Iris pigment epithelial cell (primary cell): Measurements from ENCODE around the gene PGGHG.
"Not testable (repeated sequence)": the region's sequence is repeated elsewhere in the genome, so short reads cannot be mapped to it uniquely, and the experiment has no call there.

ENCODE experiments used
- DNase-seq: peaks from one replicate; pipeline ENCODE4 v3.0.0-alpha.2; 2011; ENCODE audit warnings: low read depth

PGGHG gene

DNA sequence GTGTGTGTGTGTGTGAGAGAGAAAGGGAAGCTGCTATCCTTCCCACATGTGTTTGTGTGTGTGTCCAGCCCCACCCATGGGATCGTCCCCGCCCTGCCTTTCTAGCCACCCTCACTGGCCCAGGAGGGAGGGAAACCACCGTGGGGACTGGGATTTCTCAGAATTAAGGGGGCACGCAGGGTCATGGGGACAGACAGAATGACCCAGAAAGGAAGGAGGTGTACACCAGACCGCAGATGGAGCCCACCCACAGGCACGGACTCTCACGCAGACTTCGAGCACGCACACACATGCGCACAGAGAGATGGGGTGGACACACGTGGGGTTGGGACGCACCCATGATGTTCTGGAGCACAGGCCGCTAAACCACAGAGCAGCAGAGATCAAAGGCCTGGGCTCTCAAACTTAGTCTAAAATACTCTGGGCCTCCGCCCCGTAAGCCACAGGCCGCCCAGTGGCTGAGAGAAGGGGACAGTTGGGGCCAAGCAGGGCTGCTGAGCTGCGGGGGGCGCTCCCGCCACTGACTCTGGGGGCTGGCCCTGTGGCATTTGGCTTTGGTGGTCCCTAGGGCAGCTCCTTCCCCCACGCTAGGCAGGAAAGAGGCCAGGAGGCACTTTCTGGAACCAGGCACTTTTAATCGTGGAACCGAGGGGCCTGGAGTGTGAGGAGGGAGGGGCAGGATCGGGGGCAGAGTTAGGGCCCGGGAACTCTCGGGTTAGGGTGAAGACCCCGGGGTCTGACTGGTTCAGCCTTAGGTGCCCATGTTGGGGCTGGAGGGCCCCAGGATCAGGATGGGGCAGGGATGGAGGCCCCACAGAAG, 8.9 kb downstream of the PGGHG start:
- DNase-seq = no peak

DNA sequence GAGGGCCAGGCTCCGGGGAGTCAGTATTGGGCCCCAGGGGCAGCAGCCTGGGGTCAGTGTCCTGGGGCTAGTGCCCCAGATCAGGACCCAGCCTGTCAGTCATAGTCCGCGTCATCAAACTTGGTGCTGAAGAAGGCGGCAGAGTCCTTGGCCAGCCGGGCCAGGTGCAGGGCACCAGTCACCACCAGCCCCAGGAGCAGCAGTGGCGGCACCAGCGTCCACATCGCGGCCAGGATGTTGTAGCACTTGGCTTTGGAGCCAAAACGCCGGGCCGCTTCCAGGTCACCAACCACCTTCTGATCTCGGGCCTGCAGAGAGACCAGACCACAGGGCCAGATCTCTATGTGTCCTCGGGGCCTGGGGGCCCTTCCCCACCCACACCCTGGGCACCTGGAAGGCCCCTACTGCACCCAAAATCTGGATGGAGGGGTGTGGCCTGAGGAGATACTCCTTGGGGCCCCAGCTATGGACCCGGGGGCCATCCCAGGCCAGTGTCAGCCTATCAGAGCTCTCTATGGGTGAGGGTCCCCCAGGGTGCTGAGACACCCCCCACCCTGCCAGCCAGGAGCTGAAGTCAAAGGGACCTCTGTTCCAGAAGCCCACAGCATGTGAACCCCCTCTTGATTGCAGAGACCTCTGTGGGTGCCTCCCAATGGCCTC, 9.6 kb downstream of the PGGHG start:
- no peak for DNase-seq

DNA sequence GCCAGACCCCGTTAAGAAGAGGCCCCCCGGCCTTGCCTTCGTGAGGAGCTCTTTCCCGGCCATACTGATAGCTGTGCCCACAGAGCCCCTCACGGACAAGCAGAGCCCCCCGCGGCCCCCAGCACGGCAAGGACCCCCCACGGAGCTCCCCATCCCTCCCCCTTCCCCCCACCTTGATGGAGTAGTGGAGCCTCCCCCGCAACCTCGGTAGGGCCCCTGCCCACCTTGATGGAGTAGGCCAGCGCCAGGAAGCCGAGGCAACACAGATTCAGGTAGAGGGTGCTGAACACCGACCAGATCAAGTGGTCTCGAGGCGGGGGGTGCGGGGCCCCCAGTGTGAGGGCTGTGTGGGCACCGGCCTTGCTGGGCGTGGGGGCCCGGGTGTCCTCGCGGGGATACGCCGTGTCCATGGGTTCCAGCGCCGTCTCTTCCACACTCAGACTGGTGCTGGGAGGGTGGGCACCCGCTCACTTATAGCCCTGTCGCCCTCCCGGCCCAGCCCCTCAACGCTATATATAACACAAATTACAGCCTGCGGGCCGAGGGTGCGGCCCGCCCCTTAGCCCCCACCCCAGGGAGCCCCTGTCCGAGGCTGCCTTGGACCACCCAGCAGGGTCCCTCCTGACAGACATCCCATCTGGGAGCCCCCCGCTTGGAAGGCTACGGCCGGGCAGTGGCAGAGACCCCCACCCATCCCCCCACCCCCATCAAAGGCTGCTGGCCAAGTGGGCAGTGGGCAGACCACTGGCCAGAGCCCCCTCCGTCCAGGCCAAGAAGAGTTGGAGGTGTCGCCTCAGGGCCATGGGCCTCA, 10.4 kb downstream of the PGGHG start, which contains the start of gene IFITM5:
Gene IFITM5, minus strand, starts transcription at position 446 of the 811 bp plus-strand sequence. Its CDS starts 36 bp downstream, at position 410.
- no peak for DNase-seq

DNA sequence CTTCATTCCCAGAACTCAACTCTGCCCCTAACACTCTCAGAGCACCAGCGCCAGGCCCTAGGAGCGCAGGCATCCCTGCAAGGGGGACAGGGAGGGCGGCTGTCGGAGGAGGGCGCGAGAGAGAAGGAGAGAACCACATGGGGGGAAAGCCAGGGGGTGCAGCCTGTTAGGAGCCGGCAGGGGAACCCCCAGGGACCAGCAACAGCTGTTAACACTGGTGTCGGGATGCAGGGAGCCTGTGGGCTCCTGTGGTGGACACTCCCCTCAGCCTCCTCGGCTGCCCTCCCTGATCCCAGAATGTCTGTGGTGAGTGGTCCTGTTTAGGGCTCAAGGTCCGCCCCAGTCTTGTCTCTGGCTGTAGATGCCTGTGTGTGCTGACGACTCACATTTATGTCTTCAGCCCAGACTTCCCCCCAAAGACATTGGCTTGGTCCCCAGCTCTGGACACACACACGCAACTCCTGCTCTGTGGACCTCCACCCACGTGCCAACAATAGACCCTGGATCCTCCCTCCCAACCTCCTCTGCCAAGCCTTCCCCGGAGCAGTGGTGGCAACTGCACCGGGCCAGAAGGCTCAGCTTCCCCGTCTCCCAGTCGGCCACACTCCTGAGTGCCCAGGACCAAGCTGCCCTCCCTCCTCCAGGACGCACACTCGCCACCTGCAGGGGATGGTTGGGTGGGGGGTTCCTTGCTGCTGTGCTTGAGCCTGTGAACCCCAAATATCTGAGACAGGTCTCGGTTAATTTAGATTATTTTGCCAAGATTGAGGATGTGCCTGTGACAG, 11.2 kb downstream of the PGGHG start:
- DNase-seq = peak; percentile 11

DNA sequence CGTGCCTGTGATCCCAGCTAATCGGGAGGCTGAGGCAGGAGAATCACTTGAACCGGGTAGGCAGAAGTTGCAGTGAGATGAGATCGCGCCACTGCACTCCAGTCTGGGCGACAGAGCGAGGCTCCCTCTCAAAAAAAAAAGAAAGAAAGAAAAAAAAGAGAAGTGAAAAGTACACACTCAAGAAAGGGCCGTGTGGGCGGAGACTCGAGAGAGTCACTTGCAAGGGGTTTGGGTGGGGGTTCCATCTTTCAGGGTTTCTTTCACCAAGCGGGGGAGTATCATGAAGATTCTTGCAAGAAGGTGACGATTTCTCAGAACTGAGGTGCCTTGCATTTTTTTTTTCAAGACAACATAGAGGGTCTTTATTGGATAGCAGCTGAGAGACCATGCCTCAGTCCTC, 14.4 kb downstream of the PGGHG start:
- DNase-seq = no peak

DNA sequence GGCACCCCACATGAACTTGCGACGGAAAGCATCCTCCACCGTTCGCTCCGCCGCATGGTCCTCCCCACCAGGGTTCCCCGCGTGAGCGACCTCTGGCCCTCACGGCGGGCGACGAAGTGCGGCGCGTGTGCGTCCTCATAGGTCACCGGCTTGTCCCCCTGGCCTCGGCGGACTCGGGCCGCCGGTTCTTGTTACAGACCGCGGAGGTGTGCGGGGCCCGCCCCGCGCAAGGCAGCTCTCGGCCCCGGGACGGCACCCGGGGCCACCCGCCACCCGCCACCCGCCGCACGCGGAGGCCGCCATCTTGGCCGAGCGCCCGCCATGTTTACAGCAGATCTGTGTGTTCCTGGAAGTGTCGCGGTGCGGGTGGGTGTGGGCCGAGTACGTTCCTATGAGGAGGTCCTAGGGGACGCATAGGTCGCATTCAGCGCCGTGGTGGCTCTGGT, 15.2 kb downstream of the PGGHG start:
- no peak for DNase-seq

DNA sequence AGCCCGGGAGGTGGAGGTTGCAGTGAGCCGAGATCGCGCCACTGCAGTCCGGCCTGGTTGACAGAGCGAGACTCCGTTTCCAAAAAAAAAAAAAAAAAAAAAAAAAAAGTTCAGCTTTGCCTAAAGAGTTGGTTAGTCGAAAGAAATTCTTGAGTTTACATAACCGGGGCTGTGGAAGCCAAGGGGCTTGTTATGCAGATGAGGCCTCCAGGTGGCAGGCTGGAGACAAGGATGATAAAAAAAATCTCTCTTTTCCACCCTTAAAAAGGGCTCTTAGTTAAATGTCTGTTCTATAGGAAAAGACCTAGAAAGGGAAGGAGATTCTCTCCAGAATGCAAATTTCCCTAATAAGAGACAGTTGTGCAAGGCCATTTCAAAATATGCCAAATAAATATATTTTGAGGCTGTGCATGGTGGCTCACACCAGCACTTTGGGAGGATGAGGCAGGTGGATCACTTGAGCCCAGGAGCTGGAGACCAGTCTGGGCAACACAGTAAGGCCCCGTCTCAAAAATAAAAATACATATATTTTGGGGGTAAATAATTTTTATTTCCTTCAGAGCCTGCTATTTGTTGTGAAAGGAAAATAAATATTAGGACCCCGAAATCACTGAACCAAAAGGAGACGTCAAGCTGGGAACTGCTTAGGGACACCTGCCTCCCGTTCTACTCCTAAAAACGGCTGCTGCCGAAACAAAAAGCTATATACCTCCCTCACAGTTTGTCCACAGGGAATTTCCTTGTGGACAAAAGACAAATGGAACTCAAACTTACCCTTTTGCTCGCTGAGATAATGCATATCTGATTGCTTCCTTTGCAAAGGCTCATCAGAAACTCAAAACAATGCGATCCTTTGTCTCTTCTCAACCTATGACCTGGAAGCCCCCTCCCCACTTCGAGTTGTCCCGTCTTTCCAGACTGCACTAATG, 16.3 kb downstream of the PGGHG start:
- peak; percentile 77 for DNase-seq

DNA sequence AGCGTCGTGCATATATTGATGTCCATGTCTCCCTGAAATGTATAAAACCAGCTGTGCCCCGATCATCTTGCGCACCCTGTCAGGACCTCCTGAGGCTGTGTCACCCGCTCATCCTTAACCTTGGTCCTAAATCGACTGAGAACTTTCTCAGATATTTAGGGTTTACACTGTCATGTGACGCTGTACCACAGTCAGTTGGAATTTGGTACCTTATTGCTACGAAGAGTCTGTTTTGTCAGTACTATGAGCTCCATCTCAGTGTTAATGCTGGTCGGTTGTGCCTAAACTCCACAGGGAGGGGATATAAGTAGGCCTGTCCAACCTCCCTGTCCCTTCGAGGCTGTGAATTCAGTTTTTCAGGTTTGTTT, 16.9 kb downstream of the PGGHG start:
- DNase-seq = no peak

DNA sequence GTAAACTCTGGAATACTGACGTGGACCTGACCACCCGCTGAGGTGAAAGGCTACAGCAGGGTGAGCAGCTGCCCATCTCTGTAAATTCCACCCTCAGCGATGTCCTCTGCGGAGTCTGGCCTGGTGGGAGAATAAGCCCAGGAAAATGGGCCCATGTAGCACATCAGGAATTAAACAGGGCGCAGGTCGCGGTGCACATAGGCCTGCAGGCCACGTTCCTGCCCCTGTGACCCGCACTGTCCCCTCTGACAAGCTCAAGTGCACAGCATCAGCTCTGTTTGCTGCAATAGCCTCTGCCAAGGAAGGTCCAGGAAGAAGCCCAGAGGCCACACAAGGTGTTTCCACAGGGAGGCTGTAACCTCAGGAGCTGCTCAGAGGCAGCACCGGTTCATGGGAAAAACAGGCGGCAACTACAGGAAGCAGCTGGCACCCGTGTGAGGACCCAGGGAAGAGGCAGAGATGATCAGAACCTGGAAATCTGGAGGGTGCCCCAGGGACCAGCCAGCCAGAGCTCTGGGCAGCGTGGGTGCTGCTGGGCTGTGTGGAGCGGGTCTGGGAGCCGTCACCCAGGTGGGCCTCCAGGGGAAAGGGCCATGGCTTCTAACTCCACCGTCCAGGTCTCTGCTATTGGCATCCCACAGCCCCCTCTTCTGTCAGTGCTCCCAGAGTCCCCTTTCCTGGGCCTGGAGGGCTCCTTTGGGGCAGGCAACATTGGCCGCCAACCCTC, 17.9 kb downstream of the PGGHG start:
- no peak for DNase-seq

DNA sequence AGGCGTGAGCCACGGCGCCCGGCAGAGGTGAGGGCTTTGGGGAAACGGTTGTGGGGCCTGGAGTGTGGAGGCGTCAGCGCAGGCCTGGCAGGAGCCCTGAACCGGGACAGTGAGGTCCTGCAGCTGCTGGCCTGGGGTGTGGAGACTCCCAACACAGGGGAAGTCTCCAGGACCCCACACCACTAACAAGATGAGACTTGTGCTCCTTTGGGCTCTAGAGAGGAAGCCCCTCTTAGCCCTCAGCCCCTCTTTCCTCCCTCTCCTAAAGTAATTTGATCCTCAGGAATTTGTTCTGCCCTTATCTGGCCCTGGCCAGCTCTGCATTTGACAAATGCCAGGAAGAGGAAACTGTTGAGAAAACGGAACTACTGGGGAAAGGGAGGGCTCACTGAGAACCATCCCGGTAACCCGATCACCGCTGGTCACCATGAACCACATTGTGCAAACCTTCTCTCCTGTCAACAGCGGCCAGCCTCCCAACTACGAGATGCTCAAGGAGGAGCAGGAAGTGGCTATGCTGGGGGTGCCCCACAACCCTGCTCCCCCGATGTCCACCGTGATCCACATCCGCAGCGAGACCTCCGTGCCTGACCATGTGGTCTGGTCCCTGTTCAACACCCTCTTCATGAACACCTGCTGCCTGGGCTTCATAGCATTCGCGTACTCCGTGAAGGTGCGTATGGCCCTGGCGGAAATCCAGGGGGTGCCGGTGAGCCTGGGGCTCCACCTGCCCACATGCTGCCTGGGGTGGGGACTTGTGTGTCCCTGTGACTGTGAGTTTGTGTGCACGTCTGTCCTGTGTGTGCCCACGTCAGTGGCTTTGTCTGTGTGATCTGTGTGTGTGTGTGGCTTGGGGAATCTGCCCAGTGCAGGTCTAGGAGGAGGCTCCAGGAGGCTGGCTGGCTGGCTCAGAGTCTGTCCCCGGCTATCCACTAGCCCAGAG, 19.1 kb downstream of the PGGHG start, which contains the start of gene IFITM2:
Gene IFITM2, plus strand, starts transcription at position 51 of the 943 bp plus-strand sequence. Its CDS starts 377 bp downstream, at position 428.
- peak; percentile 81 for DNase-seq

DNA sequence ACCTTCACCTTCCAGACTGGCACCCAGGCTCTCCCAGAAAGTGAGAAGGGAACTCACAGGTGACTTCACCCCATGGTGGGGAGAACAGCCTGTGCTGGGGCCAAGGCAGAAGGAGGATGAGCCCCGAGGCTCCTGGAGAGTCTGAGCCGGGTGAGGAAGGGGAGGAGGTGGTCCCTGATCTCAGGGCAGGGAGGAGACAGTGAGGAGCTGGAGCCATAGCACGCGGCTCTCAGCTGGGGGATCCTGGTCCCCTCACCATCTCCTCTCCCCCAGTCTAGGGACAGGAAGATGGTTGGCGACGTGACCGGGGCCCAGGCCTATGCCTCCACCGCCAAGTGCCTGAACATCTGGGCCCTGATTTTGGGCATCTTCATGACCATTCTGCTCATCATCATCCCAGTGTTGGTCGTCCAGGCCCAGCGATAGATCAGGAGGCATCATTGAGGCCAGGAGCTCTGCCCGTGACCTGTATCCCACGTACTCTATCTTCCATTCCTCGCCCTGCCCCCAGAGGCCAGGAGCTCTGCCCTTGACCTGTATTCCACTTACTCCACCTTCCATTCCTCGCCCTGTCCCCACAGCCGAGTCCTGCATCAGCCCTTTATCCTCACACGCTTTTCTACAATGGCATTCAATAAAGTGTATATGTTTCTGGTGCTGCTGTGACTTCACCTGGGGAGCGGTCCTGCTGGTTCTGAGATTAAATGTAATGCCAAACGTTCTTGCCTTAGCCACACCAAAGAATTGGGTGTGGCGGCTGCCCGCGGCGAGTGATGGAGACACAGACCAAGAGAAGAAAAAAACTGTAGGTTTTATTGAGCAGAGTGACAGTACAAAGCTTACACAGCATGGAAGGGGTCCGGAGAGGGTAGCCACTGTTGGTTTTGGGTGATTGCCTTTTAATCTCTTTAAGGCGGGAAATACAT, 20.1 kb downstream of the PGGHG start:
- not testable (repeated sequence) for DNase-seq

DNA sequence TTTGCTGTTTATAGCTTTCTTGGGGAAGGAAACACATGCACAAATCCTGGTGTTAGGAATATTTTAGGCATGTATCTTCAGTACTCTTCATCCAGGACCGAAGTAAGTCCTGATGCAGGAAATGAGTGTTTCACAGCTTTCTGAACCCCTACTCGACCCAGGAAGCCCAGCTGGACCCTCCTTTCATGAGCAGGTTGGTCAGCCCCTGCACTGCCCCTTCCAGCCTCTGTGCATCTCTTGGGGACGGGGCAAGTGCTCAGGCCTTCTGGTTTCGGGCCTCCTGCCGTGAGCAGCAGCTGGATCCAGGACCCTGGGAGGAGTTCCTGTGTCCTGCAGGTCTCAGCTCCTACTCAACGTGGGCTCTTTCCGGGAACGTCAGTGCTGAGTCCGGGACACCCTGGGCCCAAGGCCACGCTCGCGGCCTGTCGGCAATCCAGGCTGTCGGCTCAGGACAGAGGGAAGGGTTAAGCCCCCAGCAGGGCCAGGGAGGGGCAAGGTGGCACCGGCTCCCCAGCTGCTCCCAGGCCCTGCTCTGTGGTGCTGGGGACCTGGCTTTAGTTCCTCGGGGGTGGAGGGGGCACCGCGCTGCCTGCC, 21.1 kb downstream of the PGGHG start:
- not testable (repeated sequence) for DNase-seq

DNA sequence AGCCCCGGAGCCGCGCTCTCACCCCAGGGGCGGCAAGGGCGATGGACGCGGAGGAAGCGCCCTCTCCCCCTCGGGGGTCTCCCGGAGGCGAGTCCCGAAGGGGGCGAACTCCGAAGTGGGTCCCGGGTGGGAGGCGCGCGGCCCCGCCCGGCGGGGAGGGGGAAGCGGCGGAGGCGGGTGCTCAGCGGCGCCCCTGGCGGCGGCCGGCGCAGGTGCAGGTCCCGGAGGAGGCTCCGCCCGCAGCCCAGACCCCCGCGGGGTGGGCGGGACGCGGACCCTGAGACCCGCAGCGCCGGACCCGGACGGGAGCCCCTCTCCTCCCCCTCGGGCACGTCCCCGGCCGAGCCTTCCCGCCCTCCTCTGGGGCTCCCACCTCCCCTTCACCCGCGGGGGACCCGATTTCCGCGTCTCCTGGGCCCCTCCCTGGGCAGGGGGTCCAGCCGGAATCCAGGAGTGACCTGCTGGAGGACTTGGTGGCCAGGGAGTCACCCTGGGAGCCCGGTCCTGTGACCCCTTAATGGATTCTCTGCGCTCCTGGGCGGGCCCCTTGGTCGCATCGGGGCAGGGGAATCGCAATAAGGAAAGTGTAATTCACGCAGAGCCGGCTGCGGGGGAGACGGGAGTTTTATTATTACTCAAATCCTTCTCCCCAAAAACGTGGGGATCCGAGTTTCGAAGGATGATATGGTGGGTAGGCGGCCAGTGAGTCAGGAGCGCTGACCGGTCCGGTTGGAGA, 22.3 kb downstream of the PGGHG start:
- not testable (repeated sequence) for DNase-seq

DNA sequence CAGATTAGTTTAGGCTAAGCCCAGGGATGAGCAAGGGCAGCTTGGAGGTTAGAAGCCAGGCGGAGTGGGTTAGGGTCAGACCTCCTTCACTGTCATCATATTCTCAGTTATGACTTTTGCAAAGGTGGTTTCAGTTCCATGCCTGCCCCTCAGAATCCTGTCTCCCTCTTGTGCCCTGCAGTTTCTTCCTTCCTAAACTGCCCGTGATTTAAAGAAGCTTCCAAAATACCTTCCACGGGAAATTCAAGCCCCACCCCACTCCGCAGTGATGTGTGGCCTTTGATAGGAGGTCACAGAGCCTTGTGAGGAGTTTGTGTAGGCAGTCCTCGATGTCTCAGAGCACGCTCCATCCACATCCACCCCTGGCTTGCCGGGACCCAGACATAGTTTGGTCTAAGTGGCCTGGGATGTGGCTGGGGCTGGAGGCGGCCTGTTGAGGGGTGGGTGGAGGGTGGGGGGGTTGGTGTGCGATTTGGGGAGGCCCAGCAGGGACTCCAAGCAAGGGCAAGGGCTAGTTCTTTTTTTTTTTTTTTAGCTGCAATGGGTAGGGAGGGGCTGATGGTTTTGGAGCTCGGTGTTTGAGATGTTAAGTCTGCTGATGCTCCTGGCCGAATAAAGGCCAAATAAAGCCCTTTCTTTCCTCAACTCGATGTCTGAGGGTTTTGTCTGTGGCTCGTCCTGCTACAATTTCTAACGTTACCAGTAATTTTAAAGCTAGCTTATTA, 23.3 kb downstream of the PGGHG start:
- no peak for DNase-seq

DNA sequence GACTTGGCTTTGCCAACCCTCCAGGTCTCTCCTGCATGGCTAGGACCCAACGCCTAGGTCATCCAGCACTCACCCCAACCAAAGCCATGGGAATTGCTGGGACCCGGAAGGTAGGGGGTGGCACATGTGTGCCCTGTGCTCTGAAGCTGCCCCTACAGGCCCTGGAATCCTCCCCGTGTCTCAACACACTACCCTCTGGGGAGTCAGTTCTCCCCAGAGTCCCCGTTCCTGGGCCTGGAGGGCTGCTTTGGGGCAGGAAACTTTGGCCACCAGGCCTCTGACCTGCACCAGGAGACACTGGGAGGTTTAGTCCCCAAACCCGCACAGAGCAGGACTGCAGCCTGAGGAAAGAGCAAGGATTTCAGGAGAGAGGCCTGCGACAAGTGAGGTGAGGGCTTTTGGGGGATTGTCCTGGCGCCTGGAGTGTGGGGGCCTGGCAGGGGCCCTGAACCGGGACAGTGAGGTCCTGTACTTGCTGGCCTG, 24.4 kb downstream of the PGGHG start:
- no peak for DNase-seq
